MM.1S (cell line): ENCODE measurements around the gene GRIK1.

ENCODE experiments used
- CTCF ChIP-seq: fragments of 300-600 bp; sonication (generic); IDR thresholded peaks from 2 replicates; pipeline ENCODE4 v1.5.1; 2016; ENCODE audit warnings: antibody characterized with exemption, low read length, mixed read lengths
- EZH2 ChIP-seq: fragments of 300-600 bp; sonication (generic); optimal IDR thresholded peaks from 2 replicates; pipeline ENCODE3; 2017; ENCODE audit warnings: low read depth, mild to moderate bottlenecking, antibody characterized with exemption, low read length, mixed read lengths

DNA sequence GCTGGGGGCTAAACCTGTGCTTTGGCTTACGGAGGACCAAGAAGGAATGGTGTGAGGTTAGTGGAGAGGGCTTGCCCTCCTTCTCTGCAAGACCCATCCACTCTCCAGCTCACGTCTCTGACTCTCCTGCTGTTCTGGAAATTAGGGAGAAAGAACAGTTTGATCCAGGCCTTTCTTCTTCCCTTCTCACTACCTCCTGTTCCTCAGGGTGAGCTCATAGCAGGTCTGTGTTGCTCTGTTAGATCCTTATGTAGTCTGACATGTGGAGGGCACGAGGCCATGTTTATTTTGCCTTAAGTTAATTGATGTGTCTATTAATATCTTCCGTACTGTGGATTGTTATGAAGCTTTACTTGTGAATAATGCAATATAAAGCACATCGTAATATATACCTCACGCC is 315.0 kb downstream of the GRIK1 start:
- TF ChIP-seq CTCF (no peak), EZH2 (no peak)
